Left hindlimb (tissue), 1 donor: ENCODE measurements around the gene CHD6.

Source experiments
- DNase-seq: peaks from one replicate; pipeline ENCODE4 v3.0.0-alpha.2; 2018

CHD6 gene

DNA sequence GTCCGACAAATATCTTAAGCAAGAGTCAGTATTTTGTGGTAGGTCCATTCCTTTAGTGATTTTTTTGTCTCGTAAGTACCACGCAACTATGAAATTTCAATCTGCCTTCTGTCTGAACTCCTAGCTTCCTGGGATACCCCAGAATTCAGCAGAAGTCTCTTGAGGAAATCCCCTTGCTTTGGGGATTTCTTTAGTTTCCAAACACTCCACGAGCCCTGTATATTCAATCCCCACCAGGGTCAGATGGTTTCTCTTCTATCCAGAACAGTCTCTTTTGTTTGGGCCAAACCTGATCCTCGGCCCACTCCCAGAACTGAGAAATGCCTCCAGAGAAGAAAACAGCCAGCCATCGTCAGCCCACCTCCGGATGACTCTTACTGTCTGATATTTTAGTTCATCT lies 113.0 kb downstream of the CHD6 start:
- DNase-seq: no peak

- DNase-seq: no peak
Measured at GRCh38 chr20:41501376-41501775, 116.8 kb downstream of the CHD6 start.

DNA sequence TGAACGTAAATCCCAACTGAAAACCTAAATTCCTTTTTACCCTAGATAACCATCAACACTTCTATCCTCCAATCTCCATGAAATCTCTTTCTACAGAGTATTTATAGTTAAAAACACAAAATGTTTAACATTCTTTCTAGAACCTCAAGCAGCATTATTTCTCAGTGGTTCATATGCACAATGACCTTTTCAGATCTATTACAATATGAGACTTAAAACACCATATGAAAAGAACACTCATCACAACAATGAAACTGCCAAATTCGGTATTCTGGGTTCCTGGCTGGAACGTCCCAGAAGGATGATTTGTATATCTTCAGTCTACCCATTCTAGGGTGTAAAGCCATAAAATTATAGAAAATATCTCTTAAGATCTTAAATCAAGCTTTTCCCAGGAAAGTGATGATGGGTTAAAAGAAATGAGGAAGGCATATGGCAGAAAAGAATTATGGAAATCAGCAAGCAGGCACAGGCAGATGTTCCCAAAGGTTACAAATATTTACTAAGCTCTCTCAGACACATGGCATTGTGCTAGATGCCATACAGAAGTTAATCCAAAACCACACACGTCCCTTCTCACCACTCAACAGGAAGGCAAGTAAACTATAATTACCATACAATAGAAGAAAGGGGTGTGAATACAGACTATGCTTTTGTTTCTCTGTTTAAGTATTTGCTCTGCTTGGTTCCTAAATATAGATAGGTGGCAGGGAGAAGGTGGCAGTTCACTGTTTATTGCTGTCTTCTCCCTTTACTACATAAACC lies 118.0 kb downstream of the CHD6 start:
- no peak for DNase-seq

DNA sequence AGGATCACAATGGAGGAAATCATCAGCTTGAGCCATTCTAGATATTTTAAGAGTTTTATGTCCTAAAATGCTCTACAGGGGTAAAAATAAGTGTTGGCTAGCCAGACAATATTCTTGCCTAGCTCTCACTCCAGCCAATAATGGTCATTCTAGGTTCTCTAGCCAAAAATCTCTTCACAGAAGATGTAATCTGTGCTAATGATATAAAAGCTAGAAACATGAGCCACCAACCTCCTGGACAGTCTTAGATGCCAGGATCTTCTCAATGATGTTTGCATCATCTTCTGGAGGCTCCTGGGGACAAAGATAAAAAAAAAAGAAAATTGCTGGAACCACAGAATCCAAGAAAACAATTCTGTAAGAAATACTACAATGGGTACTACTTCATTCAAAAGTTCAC lies 119.1 kb downstream of the CHD6 start:
- no peak for DNase-seq

DNA sequence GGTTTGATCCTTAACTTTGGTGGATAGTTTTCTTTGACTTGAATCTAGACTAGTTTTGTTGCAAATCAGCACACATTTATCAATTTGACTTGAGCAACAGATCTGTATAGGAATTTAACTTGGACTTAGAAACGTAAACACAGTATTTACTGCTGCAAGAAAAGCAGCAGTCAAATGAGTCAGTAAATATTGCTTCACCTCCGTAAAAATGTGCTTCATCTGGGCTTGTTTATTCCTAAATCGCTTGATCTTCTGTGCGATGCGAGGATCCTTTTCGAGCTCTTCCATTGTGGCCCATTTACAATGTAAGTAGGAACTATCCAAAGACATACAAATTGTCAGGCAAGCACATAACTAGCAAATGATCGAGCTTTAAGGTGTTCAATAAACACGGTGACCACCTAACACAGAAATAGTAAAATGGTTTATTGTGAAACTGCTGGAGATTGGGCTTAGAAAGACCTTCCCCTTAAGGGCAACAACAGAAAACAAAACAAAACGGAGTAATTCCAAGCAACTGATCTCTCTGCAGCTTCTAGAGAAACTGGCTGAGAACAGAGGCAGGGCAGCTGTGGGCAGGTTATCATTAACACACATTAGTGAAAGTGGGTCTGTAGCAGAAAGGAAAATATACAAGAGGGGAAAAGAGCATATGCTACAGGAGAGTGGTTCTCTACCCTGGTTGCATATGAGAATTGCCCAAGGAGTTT lies 120.8 kb downstream of the CHD6 start:
- no peak for DNase-seq

DNA sequence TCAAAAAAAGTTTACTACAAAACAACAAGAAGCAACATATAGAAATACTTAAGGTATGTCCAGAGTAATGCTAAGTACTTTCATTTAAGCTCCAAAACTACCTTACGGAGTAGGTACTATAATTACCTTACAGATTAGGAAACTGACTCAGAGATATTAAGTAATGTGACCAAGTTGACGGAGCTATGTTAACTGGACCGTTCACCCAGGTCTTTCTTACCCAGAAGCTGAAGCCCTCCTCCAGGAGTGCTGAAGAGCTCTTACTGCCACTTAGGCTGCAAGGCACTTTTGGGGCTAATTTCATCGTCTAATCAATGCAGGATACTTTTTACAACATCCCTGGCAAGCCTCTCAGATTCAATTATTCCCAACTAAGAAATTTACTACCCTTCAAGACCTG lies 123.7 kb downstream of the CHD6 start:
- DNase-seq: no peak

DNA sequence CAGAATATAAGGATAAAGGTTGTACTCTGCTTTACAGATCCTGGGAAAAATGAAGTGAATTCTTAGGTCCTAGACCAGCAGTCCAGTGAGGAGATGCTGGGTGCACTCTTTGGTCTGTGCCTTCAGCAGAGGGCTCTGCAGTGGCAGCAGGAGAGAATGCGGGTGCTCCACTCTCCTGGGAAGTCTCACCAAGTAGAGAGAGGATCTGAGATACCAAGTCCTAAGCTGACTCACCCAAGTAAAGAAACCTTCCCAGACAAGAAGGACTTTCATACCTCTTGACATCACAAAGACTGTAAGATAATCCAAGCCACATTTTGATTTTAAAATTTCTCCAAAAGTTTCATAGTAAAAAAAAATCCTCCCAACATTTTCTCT lies 134.6 kb downstream of the CHD6 start:
- no peak for DNase-seq

- no peak for DNase-seq
Measured at GRCh38 chr20:41482647-41483552, 135.3 kb downstream of the CHD6 start.

DNA sequence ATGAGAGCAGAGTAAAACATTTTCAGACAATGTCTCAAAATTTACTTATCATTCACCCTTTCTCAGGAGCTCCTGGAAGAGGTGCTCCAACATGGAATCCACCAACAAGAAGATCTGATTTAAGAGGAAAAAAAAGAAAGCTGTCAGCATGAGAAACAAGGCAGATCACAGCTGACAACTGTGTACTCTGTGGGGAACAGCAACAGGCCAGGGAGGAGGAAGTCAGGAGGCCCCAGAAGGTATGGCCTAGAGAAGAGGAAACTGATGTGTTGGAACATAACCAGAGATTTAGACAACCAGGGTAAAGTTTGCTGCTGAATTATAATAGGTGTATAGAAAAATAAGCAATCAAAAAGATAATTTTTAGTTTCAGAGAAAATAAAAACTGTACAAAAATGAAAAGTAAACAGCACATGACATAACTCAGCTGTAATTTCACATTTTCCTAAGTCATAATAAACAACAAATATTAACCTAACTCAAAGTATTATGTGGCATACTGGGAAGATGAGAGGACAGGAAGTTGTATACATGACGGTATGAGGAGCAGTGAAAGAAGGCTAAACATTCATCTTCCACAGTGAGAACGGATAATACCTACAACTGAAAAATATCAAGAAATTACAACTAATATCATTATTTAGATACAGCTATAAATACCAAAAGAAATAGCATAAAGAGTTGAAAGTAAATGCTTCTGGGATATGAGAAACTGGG lies 138.0 kb downstream of the CHD6 start:
- DNase-seq: no peak

DNA sequence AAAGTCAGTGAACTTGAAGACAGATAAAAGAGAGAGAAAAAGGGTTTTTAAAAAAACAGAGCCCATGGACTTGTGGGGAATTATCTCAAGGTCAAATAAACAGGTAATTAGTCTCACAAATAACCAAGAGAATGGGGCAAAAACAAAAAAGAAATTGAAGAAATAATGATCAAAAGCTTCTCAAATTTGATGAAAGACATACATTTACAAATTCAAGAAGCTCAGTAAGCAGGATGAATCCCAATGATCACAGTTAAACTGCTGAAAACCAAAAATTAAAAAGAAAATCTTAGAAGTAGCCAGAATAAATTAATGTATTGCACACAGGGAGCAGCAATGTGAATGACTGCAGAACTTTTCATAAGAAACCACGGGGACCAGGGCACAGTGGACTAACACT lies 139.1 kb downstream of the CHD6 start:
- DNase-seq: no peak

DNA sequence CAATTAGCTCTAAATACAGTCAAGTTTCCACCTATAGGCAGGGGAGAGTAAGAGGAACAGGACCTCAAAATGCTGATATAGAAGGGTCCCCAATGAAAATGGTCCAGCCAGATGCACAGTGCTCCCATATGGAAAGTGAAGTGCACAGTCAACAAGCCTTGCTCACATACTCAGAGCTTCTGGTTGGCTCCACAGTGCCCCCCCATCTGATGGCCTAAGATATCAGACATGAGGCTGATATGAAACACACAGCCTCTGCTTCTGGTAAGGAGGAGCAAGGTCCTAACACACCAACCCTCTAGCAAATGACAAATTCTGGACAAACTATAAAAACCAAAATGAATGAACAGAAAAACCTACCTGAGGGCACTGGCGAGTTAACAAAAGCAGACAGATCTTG lies 140.2 kb downstream of the CHD6 start:
- no peak for DNase-seq

- no peak for DNase-seq
Measured at GRCh38 chr20:41476446-41476845, 141.7 kb downstream of the CHD6 start.

GRCh38 chr20:41476013-41476441 lies 142.2 kb downstream of the CHD6 start:
- no peak for DNase-seq

- no peak for DNase-seq
Measured at GRCh38 chr20:41475503-41475902, 142.7 kb downstream of the CHD6 start.

DNA sequence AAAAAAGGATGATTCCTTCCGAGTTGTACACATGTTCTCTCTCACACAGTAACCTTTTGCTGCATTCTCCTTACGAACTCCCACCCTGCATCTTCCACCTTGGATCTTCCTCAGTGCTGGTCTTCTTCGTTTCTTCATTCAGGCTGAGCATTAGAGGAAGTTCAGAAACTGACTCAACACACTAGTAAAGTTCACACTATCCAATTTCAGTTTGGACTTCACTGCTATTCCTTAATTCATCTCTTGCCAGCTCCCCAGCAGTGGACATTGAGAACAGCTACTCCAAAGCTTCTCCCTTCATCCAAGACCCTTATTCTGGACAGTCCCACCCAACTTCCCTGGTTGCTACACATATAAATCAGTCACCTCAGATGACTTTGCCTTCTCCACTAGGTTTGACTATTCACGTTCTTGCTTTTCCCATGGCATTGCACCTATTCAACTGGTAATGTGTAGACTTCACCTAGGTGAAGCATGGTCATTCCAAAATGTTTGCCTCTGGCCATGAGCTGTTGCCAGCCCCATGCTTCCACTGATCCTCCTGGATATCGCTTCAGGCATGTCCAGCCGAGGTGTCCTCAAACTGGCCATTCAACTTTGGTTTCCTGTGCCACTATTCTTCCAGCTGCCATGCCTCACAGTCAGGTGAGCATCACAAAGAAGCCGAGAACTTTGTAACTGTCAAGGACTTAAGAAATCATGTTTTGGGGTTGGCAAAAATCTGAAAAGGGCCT lies 147.6 kb downstream of the CHD6 start:
- DNase-seq: no peak

- no peak for DNase-seq
Measured at GRCh38 chr20:41469868-41470267, 148.3 kb downstream of the CHD6 start.

DNA sequence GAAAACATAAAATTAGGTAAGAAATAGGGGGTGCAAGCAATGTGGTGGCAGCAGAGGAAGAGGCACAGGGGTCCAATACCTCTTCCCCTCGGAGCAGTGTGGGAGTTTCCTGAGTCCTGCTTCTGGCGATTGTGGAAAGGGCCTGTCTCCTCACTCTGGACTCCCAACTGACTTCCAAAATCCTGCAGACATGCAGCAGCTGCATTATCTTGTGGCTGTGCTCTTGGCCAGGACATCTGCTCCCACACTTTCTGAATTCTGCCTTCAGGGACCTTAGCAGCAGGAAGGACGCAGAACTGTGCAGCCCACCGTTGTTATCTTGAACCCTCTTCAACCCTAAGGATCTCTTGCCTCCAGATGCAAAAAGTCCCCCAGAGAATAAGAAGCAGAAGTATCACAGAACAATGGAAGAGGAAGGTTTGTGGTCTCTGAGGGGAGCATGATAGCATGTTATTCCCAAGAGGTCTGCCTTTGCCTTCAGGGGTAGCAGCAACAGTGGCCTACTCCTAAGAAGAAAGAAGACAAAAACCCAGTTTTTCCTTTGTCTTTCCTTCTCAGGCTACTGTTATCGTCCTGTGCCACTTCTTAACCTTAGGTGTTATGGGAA lies 149.1 kb downstream of the CHD6 start:
- no peak for DNase-seq

- no peak for DNase-seq
Measured at GRCh38 chr20:41467690-41468089, 150.5 kb downstream of the CHD6 start.

- DNase-seq: no peak
Measured at GRCh38 chr20:41467220-41467619, 151.0 kb downstream of the CHD6 start.

GRCh38 chr20:41463567-41463966 lies 154.6 kb downstream of the CHD6 start:
- no peak for DNase-seq

DNA sequence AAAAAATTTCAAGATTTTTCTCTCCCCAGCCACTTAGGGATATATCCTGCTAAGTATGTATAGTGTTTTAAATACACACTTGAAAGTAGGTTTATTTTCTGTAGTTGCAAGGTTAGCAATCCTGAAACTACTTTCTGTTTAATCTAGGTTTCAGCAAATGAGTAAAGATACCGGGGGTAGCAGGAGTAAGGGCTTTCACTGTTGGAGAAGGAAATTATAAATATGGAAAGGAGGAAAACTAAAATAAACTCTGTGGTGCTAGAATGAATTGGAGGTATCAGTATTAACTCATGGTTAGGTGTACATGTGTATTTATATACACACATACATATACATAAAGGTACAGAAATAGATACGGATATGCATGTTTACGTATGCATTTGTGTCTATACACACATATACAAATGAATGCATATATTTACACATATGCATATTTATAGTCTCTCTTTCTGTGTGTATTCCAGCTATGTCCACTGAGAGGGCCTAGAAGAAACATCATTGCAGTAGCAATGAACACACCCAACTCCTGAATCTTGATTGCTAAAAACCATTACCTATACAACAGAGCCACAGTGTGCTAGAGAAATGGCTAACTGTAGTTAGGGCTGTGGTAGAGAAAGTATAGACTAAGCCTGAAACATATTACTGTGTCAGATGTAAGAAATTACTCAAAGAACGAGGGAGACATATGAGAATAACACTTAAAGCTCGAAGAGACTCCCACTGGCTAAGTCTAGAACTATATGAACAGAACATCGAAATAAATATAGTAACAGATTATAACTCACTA lies 155.6 kb downstream of the CHD6 start:
- DNase-seq: no peak
